B cell (primary cell): ENCODE data around the gene DENND4B.

Experiments
- EZH2 ChIP-seq: IDR thresholded peaks from 2 replicates; pipeline ENCODE4 v1.6.1; 2012; ENCODE audit warnings: borderline replicate concordance, low read depth, mild to moderate bottlenecking, moderate library complexity, low read length; ENCODE audit not compliant: insufficient read depth, poor library complexity, severe bottlenecking
- TF ChIP-seq, protein P1 (sequence below): fragments of 200-600 bp; IDR thresholded peaks from one replicate; pipeline ENCODE4 v1.8.0; 2022; ENCODE audit warnings: antibody characterized with exemption, mild to moderate bottlenecking

- TF ChIP-seq EZH2 = no peak
- TF ChIP-seq, protein P1, sequence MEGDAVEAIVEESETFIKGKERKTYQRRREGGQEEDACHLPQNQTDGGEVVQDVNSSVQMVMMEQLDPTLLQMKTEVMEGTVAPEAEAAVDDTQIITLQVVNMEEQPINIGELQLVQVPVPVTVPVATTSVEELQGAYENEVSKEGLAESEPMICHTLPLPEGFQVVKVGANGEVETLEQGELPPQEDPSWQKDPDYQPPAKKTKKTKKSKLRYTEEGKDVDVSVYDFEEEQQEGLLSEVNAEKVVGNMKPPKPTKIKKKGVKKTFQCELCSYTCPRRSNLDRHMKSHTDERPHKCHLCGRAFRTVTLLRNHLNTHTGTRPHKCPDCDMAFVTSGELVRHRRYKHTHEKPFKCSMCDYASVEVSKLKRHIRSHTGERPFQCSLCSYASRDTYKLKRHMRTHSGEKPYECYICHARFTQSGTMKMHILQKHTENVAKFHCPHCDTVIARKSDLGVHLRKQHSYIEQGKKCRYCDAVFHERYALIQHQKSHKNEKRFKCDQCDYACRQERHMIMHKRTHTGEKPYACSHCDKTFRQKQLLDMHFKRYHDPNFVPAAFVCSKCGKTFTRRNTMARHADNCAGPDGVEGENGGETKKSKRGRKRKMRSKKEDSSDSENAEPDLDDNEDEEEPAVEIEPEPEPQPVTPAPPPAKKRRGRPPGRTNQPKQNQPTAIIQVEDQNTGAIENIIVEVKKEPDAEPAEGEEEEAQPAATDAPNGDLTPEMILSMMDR = no peak
Measured at GRCh38 chr1:153961421-153961820, 14.9 kb upstream of the DENND4B start.
